CD4-positive, alpha-beta memory T cell (primary cell): Measurements from ENCODE around the gene SSTR1. TPM values are rescaled to one million over a fixed set of nuclear protein-coding genes. Genes with fewer than 3 reads are reported as not detected.

Source experiments
- CTCF ChIA-PET: fragments of 350-600 bp; sonication (Branson Sonifier 250); formaldehyde crosslinking; loops from one replicate; lab custom pipeline; 2021; ENCODE audit warnings: inconsistent platforms; ENCODE audit not compliant: partially characterized antibody; lab: Charles Lee
- POLR2A ChIA-PET: fragments of 350-600 bp; sonication (Branson Sonifier 250); formaldehyde crosslinking; loops from one replicate; lab custom pipeline; 2021; ENCODE audit not compliant: partially characterized antibody; lab: Charles Lee
- DNase-seq, 5 donors: peaks; one replicate each; pipeline versions ENCODE4 v3.0.0 to v3.0.0-alpha.2; 2020 to 2022; ENCODE audit warnings: mixed read lengths in 1 of 5
- H3K27ac ChIP-seq: one replicate; pipeline ENCODE4 v1.7.0; 2013; ENCODE audit warnings: low read depth, low read length
- H3K27me3 ChIP-seq: 2 replicates; pipeline ENCODE4 v1.7.0; 2013; ENCODE audit warnings: mild to moderate bottlenecking, low read length, moderate library complexity; ENCODE audit not compliant: insufficient read depth
- H3K36me3 ChIP-seq: 2 replicates; pipeline ENCODE4 v1.7.0; 2013; ENCODE audit warnings: mild to moderate bottlenecking, low read length, moderate library complexity; ENCODE audit not compliant: insufficient read depth
- H3K4me1 ChIP-seq: 2 replicates; pipeline ENCODE4 v1.7.0; 2013; ENCODE audit warnings: mild to moderate bottlenecking, low read length, moderate library complexity; ENCODE audit not compliant: insufficient read depth
- H3K4me3 ChIP-seq, 2 donors: one replicate each; pipeline ENCODE4 v1.7.0; 2013; ENCODE audit warnings: low read length in 2 of 2, mild to moderate bottlenecking in 1 of 2
- H3K9me3 ChIP-seq, 2 donors: one replicate each; pipeline ENCODE4 v1.7.0; 2013; ENCODE audit warnings: low read length in 2 of 2, control low read depth in 1 of 2; ENCODE audit not compliant: control insufficient read depth in 1 of 2
- H3K27ac Mint-ChIP-seq, 7 donors: one replicate each; pipeline ENCODE4 v1.8.0; 2020 to 2021; ENCODE audit warnings: mixed read lengths in 7 of 7, mild to moderate bottlenecking in 6 of 7, inconsistent platforms in 3 of 7, moderate library complexity in 3 of 7
- H3K27me3 Mint-ChIP-seq, 2 donors: one replicate each; pipeline ENCODE4 v1.8.0; 2020 to 2021; ENCODE audit warnings: mixed read lengths in 2 of 2
- H3K36me3 Mint-ChIP-seq, 2 donors: one replicate each; pipeline ENCODE4 v1.8.0; 2020 to 2021; ENCODE audit warnings: mixed read lengths in 2 of 2, inconsistent platforms in 1 of 2, mild to moderate bottlenecking in 1 of 2
- H3K4me1 Mint-ChIP-seq, 4 donors: one replicate each; pipeline ENCODE4 v1.8.0; 2020 to 2021; ENCODE audit warnings: mixed read lengths in 4 of 4, mild to moderate bottlenecking in 1 of 4
- H3K4me3 Mint-ChIP-seq, 8 donors: one replicate each; pipeline ENCODE4 v1.8.0; 2020 to 2021; ENCODE audit warnings: mixed read lengths in 8 of 8, mild to moderate bottlenecking in 7 of 8, moderate library complexity in 6 of 8, inconsistent platforms in 3 of 8
- H3K9me3 Mint-ChIP-seq, 8 donors: one replicate each; pipeline ENCODE4 v1.8.0; 2020 to 2021; ENCODE audit warnings: mixed read lengths in 8 of 8, mild to moderate bottlenecking in 5 of 8, inconsistent platforms in 3 of 8, moderate library complexity in 1 of 8
- intact Hi-C: fragments of 100-400 bp; cut with micrococcal nuclease; formaldehyde crosslinking; loops from one replicate; pipeline ENCODE4 v1.15.1; 2023
- polyA plus RNA-seq, 2 donors: library from polyadenylated mRNA; unstranded; fragments of 300-500 nt; fragmentation: Illumina TruSeq; gene quantifications; one replicate each; pipeline ENCODE4 v1.2.3, GENCODE V29; 2021
- total RNA-seq, 2 experiments: library from RNA; stranded (reverse); gene quantifications; one replicate each; pipeline ENCODE4 v1.2.3, GENCODE V29; 2021

SSTR1 gene
- total and polyA plus RNA-seq, 4 experiments from 2014 or later: not detected

GRCh38 chr14:38255408-38255672, 47.6 kb downstream of the SSTR1 start:
- peaks cover 6 to 12% (median 7%) of the 10 kb centered on the region in 4 donors for H3K4me1 Mint-ChIP-seq
- no peaks in the 10 kb centered on the region for H3K36me3 Mint-ChIP-seq
- POLR2A ChIA-PET: no interaction called here
- H3K27ac ChIP-seq: no peak overlapping the region
- peaks cover 13 to 32% of the 10 kb centered on the region in 2 donors for H3K27me3 Mint-ChIP-seq
- H3K4me3 ChIP-seq: no peak overlapping the region
- no peaks in the 10 kb centered on the region for H3K36me3 ChIP-seq
- H3K27ac Mint-ChIP-seq: no peak overlapping the region
- peaks cover 10% of the 10 kb centered on the region for H3K27me3 ChIP-seq
- DNase-seq: peak in 1 of 5 donors; percentile 7
- peaks cover 4% of the 10 kb centered on the region for H3K4me1 ChIP-seq
- no peaks in the 10 kb centered on the region for H3K9me3 Mint-ChIP-seq
- no peaks in the 10 kb centered on the region for H3K9me3 ChIP-seq
- intact Hi-C loops: no loop called here
- CTCF ChIA-PET: no interaction called here
- peak overlapping the region in 6 of 8 donors; percentile 10 to 64 (median 46) for H3K4me3 Mint-ChIP-seq

- Histone ChIP-seq H3K27ac (no peak within 1 kb of the TSS), H3K27me3 (peaks cover 10% of the 10 kb centered on the region), H3K4me1 (peaks cover 4% of the 10 kb centered on the region), H3K4me3 (no peak within 1 kb of the TSS), H3K36me3 (no peaks in the 10 kb centered on the region), H3K9me3 (no peaks in the 10 kb centered on the region)
- Mint-ChIP-seq H3K27me3 (peaks cover 13 to 31% of the 10 kb centered on the region in 2 donors), H3K9me3 (peaks cover 0 to 2% (median 0%) of the 10 kb centered on the region in 8 donors), H3K4me3 (peak within 1 kb of the TSS; percentile 61 to 83 (median 79)), H3K27ac (no peak within 1 kb of the TSS), H3K4me1 (peaks cover 6 to 12% (median 7%) of the 10 kb centered on the region in 4 donors), H3K36me3 (no peaks in the 10 kb centered on the region)
- ChIA-PET CTCF (no interaction called here), POLR2A (no interaction called here)
- peak in 2 of 5 donors; percentile 6 for DNase-seq
- intact Hi-C loops: no loop called here
Measured at GRCh38 chr14:38255673-38256532, 48.2 kb downstream of the SSTR1 start, which contains the start of gene CLEC14A. Gene CLEC14A (minus strand): TSS chr14:38256093. CDS start chr14:38256022, 71 bp downstream.

- CTCF ChIA-PET: no interaction called here
- DNase-seq: no peak
- Mint-ChIP-seq H3K4me1 (peaks cover 6 to 12% (median 7%) of the 10 kb centered on the region in 4 donors), H3K27ac (no peak overlapping the region), H3K27me3 (peaks cover 13 to 30% of the 10 kb centered on the region in 2 donors), H3K9me3 (peaks cover 0 to 5% (median 0%) of the 10 kb centered on the region in 8 donors), H3K36me3 (no peaks in the 10 kb centered on the region), H3K4me3 (peak overlapping the region; percentile 58 to 83 (median 79))
- Histone ChIP-seq H3K4me3 (no peak overlapping the region), H3K4me1 (peaks cover 4% of the 10 kb centered on the region), H3K27me3 (peaks cover 10% of the 10 kb centered on the region), H3K27ac (no peak overlapping the region), H3K36me3 (no peaks in the 10 kb centered on the region), H3K9me3 (no peaks in the 10 kb centered on the region)
- POLR2A ChIA-PET: no interaction called here
- intact Hi-C loops: no loop called here
Measured at GRCh38 chr14:38256533-38256840, 48.8 kb downstream of the SSTR1 start.

- no peak overlapping the region for H3K4me3 Mint-ChIP-seq
- H3K27ac ChIP-seq: no peak overlapping the region
- POLR2A ChIA-PET: no interaction called here
- no peaks in the 10 kb centered on the region for H3K36me3 Mint-ChIP-seq
- peaks cover 0 to 8% (median 4%) of the 10 kb centered on the region in 8 donors for H3K9me3 Mint-ChIP-seq
- H3K27me3 ChIP-seq: peaks cover 10% of the 10 kb centered on the region
- intact Hi-C loops: no loop called here
- no peak overlapping the region for H3K27ac Mint-ChIP-seq
- H3K36me3 ChIP-seq: no peaks in the 10 kb centered on the region
- H3K27me3 Mint-ChIP-seq: peaks cover 12 to 28% of the 10 kb centered on the region in 2 donors
- peaks cover 4% of the 10 kb centered on the region for H3K4me1 ChIP-seq
- CTCF ChIA-PET: no interaction called here
- peaks cover 6 to 12% (median 7%) of the 10 kb centered on the region in 4 donors for H3K4me1 Mint-ChIP-seq
- DNase-seq: no peak
- no peaks in the 10 kb centered on the region for H3K9me3 ChIP-seq
- H3K4me3 ChIP-seq: no peak overlapping the region
Measured at GRCh38 chr14:38257507-38257906, 49.8 kb downstream of the SSTR1 start.

- Mint-ChIP-seq H3K36me3 (no peaks in the 10 kb centered on the region), H3K27ac (no peak overlapping the region), H3K4me3 (no peak overlapping the region), H3K27me3 (peaks cover 2 to 18% of the 10 kb centered on the region in 2 donors), H3K9me3 (peaks cover 4 to 14% (median 10%) of the 10 kb centered on the region in 8 donors), H3K4me1 (peaks cover 0 to 1% (median under 1%) of the 10 kb centered on the region in 4 donors)
- CTCF ChIA-PET: no interaction called here
- Histone ChIP-seq H3K27me3 (peaks cover 5% of the 10 kb centered on the region), H3K27ac (no peak overlapping the region), H3K4me1 (no peaks in the 10 kb centered on the region), H3K9me3 (no peaks in the 10 kb centered on the region), H3K36me3 (no peaks in the 10 kb centered on the region), H3K4me3 (no peak overlapping the region)
- no peak for DNase-seq
- intact Hi-C loops: no loop called here
- POLR2A ChIA-PET: no interaction called here
Measured at GRCh38 chr14:38261620-38262019, 53.9 kb downstream of the SSTR1 start.

Other genes with a start within 250 kb of the SSTR1 start
- gene CLEC14A, start 48.2 kb downstream of the SSTR1 start, total RNA-seq: not detected
- not detected for gene CLEC14A, start 48.2 kb downstream of the SSTR1 start, polyA plus RNA-seq